GM19324 (cell line): ENCODE results near the gene POU5F1.
"Not testable (repeated sequence)": the region's sequence is repeated elsewhere in the genome, so short reads cannot be mapped to it uniquely, and the experiment has no call there.

ENCODE experiments used
- ATAC-seq: cut with Tn5 transposase; IDR thresholded peaks from one replicate; pipeline ENCODE4 v1.9.1; 2021; ENCODE audit warnings: mild to moderate bottlenecking, moderate library complexity; ENCODE audit not compliant: unreplicated experiment, low FRiP score

POU5F1 gene

DNA sequence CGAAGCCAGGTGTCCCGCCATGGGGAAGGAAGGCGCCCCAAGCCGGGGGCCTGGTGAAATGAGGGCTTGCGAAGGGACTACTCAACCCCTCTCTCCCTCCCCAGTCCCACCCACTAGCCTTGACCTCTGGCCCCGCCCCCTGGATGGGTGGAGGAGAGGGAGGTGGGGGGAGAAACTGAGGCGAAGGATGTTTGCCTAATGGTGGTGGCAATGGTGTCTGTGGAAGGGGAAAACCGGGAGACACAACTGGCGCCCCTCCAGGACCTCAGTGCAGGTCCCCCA, at the start of gene POU5F1:
Gene POU5F1, minus strand, starts transcription at position 83 of the 282 bp plus-strand sequence. Its CDS starts 62 bp downstream, at position 21.
- no peak for ATAC-seq

DNA sequence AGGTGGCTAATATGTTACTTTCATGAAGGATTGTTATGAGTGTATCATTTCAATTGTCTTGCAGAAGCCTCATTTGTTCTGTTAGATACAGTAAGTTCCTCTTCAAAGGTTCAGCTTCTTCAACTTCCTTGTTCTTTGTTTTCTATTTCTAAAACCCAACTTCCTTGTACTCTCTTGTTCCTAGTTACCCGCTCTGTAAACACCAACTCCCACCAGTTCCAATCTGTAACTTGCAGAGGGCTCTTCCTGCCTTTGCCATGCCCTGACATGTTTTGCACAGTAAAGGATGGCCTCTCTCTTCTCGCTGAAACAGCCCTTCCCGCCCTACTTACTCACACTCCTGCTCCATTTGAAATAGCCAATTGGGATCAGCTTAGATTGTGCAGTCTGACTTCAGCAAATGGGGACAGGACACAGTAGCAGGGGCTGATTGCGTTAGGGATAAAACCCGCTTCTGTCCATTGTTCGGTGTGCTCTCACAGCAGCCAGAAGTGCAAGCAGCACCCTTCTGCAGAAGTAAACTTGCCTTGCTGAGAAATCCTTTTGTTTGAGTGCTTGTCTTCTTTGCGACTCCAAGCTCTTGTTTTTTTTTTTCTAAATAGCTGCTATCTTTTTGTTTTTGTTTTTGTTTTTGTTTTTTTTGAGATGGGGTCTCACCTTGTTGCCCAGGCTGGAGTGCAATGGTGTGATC, 45.9 kb upstream of the POU5F1 start:
- ATAC-seq = no peak

DNA sequence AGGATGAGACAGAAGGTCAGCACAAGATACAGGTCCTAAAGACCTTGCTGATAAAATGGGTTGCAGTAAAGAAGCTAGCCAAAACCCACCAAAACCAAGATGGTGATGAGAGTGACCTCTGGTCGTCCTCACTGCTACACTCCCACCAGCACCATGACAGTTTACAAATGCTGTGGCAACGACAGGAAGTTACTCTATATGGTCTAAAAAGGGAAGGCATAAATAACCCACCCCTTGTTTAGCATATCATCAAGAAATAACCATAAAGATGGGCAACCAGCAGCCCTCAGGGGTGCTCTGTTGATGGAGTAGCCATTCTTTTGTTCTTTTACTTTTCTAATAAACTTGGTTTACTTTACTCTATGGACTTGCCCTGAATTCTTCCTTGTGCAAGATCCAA, 44.7 kb upstream of the POU5F1 start:
- not testable (repeated sequence) for ATAC-seq

DNA sequence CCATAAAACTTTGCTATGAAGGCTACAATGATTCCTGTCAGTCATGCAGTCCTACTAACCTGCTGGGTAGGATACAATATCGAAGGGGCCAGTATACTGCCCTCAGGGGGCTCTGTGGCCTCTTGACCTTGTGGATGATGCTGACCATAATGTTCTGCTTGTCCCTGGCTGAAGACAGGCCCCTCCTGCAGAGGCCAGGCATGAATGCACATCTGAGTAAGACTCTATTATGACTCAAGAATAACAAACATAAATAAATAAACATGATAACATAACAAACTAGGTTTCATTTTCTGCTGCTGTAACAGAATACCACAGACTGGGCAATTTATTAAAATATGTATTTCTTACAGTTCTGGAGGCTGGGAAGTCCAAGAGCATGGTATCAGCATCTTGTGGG, 44.0 kb upstream of the POU5F1 start:
- ATAC-seq = no peak

DNA sequence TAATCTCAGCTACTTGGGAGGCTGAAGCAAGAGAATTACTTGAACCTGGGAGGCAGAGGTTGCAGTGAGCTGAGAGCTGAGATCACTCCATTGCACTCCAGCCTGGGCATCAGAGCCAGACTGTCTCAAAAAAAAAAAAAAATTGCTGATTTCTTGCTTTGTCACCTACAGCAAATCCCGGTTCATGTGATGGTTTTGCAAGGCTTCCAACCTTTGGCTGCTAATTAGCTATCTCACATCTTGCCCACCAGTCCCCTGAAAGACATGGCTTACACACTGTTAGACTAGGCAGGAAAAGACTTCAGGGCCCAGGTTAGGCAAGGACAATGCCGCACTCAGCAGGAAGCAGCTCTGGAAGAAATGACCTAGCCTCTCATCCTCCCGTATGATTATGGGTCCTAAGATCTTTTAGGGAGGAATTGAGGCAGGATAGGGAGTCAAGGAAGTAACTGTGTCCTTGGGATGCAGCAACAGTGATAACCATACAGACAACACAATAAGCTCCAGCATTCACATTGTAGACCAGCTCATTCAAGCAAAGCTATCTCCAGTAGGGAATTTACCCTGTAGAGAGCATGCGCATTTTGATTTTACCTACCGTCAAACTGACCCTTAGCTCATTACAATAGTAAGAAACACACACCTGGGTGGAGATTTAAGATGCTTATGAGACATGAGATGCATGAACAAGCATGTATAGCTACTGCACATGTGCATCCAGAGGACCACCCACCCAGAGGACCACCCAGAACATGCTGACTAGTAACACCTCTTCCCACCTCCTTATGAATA, 40.5 kb upstream of the POU5F1 start:
- no peak for ATAC-seq

DNA sequence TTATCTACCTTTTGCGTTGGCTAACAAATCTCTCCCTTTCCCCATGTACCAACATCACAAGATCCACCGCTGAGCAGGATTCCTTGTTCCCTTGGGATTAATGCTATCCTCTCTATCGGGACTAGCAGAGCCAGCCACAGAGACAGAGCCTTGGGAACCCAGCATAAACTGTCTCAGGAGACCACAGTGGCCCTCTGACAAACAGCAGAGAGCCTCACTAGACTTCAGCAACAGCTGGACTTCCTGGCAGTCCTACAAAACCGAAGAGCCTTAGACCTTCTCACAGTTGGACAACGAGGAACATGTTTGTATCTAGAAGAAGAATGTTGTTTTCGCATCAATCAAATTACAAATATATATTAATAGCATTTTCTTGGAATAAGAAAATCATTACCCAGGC, 39.6 kb upstream of the POU5F1 start:
- ATAC-seq = no peak

DNA sequence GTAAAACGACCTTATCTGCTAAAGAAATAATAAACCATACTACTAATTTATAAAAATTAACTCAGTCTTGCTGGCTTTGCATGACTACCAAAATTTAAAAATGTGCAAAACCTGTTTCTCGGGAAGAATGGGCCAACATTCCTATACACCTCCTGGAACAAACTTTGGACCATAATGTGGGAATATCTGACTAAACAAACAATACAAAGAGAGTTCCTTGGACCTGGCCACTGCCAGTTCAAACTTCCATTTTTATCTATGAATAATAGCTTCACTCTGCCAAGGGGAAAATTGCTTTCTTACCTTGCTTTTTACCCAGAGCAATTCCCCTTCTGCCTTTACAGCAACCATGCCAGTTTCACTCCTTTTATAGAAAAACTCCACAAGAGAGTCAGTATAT, 38.7 kb upstream of the POU5F1 start:
- no peak for ATAC-seq

DNA sequence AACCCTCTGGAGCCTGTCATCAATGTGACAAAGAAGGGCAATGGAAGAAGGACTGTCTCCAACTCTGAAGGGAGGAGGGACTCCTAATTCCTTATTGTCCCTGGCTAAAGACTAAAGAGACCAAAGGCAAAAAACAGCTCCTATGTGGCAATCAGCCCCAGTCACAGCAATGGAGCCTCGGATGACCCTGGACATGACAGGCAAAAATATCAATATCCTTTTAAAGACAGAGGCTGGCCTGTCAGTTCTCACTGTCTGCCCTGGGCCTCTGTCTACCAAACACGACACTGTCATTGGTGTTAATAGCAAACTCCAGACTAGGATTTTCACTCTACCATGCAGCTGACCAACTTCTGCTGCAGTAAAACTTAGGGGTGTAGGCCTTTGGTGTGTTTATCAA, 38.0 kb upstream of the POU5F1 start:
- no peak for ATAC-seq

DNA sequence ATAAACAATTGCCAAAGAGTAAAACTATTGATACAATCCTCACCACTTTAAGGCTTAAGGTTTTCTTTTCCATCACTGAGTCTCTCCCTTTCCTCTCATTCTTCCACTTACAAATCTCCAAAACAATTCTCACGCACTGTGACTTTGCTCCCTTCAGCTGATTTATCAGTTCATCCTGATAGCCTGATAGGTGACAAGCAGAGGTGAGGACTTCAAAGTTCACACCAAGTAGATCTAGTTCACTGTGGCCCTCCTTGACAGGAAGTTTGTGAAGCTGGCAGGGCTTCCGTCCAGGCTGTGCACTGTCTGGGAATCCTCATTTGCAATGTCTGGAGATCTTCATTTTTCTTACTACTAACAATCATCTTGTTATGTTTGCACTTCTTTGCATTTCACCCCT, 35.2 kb upstream of the POU5F1 start:
- ATAC-seq = no peak

DNA sequence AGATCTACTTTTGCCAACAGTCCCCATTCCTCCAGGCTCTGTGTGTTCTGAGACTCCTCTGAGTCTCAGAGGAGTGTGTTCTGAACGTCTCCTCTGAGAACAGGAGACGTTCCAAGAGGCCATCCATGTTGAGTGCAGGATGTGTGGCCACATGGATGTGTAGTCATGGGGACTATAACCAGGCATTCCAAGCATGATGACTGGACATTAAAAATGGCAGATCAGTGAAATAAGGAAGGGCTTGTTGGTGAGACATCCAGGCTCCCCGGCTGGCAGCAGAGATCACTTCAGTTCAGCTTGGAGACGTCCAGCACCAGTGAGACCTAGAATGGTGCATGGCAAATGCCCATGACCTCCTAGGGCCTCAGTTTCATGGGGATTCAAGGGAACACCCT, 34.3 kb upstream of the POU5F1 start:
- ATAC-seq = no peak

DNA sequence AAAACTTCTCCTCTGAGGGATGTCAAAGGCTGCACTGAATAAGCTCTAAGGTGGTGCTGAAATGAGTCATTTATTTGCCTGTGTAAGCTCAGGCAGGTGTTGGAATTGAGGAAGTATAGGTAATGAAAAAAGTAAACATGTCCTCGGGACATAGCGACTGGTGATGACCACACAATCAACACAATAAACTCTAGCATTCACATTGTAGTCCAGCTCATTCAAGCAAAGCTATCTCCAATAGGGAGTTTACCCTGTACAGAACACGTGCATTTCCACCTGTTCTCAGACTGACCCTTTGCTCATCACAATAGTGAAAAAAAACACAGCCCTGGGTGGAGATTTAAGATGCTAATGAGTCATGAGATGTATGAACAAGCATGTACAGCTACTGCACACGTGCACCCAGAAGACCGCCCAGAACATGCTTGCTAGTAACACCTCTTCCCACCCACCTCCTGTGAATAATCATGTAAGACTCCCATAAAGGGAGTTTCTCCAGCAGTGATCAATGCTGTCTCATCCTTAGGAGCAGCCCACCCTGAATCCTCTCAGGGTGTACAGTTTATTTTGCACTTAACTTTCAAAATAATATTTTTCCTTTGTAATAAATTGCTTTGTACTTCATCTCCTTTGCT, 33.0 kb upstream of the POU5F1 start:
- peak; percentile 34 for ATAC-seq

DNA sequence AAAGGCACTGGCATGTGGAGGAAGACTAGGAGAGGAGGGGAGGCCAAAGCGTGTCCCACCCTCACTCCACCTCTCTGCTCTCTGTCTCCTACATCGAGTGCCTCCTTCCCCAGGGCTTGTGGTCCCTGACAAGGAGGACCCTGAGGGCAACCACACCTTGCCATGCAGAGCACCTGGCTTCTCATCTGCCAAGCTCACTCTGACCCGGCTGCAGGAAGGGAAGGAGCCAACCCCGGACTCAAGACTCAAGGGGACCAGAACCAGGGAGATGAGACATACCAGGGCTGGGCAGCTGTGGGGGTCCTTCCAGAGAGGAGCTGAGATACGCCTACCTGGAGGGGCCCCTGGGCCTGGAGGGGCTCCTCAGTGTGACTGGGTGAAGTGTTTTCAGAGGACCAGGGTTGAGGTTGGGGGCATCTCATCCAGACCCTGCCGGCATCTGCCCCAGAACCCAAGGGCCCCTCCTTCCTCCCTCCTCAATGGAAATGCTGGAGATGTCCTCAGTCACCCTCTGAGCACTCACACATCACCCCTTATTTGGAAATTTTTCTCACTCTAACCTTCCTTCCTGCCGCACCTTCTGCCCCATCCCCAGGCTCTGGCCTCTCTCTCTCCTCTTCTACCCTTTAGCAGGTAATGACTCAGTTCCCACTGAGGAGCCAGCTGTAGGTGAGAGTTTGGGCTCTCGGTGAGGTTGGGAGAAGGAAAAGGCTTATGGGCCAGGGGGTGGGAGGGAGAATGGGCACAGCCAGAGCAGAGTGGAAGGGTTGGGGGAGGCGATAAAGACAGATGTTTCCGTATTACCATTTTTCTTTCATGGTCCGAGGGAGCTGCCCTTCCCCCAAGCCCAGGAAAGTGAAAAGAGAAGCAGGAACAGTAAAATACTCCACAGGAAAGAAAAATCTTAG, 32.0 kb upstream of the POU5F1 start:
- ATAC-seq = no peak

DNA sequence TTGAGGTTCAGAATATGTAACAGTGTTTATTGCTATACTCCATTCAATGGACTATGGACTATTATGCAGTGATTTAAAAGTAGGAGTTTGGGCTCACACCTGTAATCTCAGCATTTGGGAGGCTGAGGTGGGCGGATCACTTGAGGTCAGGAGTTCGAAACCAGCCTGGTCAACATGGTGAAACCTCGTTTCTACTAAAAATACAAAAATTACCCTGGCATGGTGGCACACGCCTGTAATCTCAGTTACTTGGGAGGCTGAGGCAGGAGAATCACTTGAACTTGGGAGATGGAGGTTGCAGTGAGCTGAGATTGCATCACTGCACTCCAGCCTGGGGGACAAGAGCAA, 28.6 kb upstream of the POU5F1 start:
- ATAC-seq = not testable (repeated sequence)

DNA sequence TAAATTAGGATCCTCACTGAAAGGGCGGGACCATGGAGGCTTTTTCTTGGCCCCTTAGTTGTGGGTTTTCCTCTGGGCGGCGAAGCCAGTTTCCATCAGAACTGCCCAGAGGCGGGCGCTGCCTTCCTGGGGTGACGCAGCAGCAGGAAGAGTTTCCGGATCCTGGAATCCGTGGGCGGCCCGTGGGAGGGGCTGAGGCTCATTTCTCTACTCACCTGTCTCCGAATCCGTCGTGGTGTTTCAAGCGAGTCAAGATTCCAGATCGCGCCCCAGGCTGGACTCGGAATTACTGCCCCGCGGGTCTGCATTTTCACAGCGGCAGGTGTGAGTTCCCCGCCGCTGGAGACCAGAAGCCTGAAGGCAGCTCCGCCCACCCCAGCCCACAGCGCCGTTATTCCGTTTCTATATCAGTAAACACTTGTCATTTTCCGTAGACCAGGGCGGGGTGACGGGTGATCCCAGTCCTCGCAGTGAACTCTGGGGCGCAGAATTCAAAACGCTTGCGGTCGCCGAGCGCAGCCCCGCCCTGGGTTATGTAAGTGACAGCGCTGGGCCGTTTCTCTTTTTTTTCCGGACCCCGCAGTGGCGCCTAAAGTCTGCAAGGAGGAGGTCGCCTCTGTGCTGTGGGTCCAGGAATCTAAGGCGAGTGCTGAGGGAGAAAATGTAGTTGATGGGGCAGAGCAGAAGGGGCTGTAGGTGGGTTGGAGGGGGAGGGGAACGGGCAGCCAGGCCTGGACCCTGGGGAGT, 27.2 kb upstream of the POU5F1 start:
- peak; percentile 72 for ATAC-seq

DNA sequence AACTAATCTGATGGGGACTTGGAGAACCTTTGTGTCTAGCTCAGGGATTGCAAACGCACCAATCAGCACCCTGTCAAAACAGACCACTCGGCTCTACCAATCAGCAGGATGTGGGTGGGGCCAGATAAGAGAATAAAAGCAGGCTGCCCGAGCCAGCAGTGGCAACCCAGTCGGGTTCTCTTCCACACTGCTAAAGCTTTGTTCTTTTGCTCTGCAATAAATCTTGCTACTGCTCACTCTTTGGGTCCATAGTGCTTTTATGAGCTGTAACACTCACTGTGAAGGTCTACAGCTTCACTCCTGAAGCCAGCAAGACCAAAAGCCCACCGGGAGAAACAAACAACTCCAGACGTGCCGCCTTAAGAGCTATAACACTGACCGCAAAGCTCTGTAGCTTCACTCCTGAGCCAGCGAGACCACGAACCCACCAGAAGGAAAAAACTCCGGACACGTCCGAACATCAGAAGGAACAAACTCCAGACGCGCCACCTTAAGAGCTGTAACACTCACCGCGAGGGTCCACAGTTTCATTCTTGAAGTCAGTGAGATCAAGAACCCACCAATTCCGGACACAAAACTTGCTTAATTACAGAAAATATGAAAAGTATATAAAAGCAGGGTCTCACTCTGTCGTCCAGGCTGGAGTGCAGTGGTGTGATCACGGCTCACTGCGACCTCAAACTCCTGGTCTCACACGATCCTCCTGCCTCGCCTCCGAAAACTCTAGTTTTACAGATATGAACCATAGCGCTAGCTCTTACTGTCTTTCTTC, 26.0 kb upstream of the POU5F1 start:
- not testable (repeated sequence) for ATAC-seq

DNA sequence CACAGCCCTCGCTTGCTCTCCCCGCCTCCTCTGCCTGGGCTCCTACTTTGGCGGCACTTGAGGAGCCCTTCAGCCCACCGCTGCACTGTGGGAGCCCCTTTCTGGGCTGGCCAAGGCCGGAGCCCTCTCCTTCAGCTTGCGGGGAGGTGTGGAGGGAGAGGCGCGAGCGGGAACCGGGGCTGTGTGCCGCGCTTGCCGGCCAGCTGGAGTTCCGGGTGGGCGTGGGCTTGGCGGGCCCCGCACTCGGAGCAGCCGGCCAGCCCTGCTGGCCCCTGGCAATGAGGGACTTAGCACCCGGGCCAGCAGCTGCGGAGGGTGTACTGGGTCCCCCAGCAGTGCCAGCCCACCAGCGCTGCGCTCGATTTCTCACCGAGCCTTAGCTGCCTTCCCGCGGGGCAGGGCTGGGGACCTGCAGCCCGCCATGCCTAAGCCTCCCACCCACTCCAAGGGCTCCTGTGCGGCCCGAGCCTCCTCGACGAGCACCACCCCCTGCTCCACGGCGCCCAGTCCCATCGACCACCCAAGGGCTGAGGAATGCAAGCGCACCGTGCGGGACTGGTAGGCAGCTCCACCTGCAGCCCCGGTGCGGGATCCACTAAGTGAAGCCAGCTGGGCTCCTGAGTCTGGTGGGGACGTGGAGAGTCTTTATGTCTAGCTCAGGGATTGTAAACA, 25.0 kb upstream of the POU5F1 start:
- ATAC-seq = not testable (repeated sequence)

DNA sequence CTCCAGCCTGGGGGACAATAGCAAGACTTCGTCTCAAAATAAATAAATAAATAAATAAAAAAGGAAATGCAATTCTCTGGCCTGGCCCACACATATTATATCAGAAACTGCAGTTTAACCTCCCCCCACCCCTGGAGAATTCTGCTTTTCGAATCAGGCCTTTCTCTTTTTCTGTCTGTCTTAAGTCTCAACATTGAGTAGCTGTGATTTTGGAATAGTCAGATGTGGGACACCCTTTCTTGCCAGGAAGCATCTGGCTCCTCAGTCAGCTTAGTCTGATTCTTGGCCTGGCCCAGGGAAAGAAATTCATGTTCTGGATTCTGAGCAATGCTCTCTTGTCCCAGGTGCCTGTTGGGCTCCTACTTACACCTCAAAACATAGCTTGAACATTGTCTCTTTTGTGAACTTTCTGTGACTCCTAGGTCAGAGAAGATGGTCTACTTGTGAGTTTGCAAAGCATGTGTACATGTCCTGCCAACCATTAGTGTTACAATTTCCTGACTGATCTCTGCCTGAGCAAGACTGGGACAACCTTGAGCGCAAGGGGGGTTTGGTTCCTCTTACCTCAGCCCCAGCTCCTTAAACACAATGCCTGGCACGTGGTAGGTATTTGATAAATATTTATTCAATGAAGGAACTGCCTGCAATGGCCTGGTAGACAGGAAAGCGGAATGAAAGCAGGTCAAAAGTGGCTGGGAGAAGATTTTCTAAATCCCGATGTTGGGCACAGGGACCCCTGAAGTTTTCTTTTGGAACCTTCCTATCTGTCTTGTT, 23.8 kb upstream of the POU5F1 start:
- no peak for ATAC-seq

DNA sequence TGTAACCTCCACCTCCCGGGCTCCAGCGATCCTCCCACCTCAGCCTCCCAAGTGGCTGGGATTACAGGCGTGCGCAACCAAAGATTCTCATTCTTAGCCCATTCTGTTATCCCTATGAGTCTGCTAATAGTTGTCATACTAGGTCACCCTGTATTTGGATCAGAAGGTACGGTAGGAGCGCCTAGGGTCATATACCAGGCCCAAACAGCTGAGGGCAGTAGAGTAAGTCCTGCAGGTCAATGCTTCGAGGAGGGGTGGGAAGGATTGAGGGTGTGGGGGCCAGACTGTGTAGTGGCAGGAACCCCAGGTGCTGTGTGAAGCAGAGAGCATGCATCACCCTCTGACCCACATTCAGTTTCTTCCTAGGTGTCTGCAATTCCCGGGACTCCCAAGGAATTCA, 22.7 kb upstream of the POU5F1 start:
- ATAC-seq = no peak
